ENCODE measurements around the gene ADK. TPM values are rescaled to one million over a fixed set of nuclear protein-coding genes. Genes with fewer than 3 reads are reported as not detected.
A peak's percentile ranks its signal among the peaks of the same experiment; 100 is the strongest.

Gene ADK
- total RNA-seq, 3 donors from 2014 or later (not counting 1 experiment from before 2014, with no cell fraction given), result 13.4 to 16.1 (median 14.1) TPM

DNA sequence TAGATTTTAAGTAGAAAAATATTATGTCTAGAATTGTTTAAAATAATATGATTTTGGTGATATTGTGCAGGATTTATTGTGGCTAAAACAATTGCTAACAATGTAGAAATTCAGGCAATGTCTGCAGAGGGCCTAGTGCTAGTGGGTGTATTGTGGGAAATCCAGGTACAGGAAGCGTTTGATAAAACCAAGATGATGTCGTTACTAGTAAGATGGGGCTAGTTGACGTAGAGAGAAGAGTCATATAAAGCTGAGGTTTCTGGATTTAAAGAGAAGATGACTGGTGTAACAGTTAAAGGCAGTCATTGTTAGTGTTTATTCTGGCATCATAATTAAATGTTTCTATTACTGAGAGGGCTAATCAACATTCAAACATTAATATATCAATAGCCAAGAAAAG, 43.5 kb downstream of the ADK start:
- no peaks in the 10 kb centered on the region for H3K9me3 Mint-ChIP-seq
- Histone ChIP-seq H3K27ac (ENCODE audit: low read length) (no peak overlapping the region), H3K4me3 (ENCODE audit: low read length) (no peak overlapping the region), H3K4me1 (ENCODE audit: control insufficient read depth, insufficient read depth, low read length) (peaks cover 10% of the 10 kb centered on the region), H3K9me3 (ENCODE audit: control insufficient read depth, insufficient read depth, low read length) (no peaks in the 10 kb centered on the region), H3K36me3 (ENCODE audit: control insufficient read depth, insufficient read depth, low read length) (no peaks in the 10 kb centered on the region), H3K27me3 (ENCODE audit: control insufficient read depth, insufficient read depth, low read length) (no peaks in the 10 kb centered on the region)
- H3K27ac Mint-ChIP-seq, result no peak overlapping the region
- intact Hi-C loops (cut with micrococcal nuclease), result no loop called here
- 67% methylated on average over 3 of the region's 3 CpGs for WGBS (ENCODE audit: insufficient coverage)
- H3K4me3 Mint-ChIP-seq, result no peak overlapping the region
- H3K36me3 Mint-ChIP-seq, result no peaks in the 10 kb centered on the region
- peaks cover 12 to 16% of the 10 kb centered on the region in 2 donors for H3K4me1 Mint-ChIP-seq
- TF ChIP-seq, protein P1, sequence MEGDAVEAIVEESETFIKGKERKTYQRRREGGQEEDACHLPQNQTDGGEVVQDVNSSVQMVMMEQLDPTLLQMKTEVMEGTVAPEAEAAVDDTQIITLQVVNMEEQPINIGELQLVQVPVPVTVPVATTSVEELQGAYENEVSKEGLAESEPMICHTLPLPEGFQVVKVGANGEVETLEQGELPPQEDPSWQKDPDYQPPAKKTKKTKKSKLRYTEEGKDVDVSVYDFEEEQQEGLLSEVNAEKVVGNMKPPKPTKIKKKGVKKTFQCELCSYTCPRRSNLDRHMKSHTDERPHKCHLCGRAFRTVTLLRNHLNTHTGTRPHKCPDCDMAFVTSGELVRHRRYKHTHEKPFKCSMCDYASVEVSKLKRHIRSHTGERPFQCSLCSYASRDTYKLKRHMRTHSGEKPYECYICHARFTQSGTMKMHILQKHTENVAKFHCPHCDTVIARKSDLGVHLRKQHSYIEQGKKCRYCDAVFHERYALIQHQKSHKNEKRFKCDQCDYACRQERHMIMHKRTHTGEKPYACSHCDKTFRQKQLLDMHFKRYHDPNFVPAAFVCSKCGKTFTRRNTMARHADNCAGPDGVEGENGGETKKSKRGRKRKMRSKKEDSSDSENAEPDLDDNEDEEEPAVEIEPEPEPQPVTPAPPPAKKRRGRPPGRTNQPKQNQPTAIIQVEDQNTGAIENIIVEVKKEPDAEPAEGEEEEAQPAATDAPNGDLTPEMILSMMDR (IDR thresholded peaks at IDR 0.05), result no peak
- DNase-seq, result peak in 1 of 2 donors; percentile 68
- ATAC-seq, result peak in 1 of 3 donors; percentile 41
- no peaks in the 10 kb centered on the region for H3K27me3 Mint-ChIP-seq (ENCODE audit: low read depth in 2 of 2)

DNA sequence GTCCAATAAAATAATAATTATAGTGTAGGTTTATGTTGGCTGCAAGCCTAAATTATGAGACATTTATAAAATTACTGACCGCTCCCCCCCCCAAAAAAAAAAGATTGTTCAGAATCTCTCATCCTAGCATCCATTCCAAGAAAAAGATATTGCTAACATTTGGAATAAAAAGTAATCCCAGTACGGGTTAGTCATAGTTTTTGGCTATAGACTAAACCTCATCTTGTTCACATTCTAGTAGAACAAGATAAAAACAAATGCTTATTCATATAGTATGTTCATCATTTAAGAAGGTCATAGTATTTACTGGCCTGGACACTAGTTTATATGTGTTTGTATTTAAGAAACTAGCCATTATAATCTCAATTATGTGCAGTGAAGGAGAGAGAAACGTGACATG, 44.0 kb downstream of the ADK start:
- no CpG with 5 or more reads among the region's 3 CpGs for WGBS (ENCODE audit: insufficient coverage)
- TF ChIP-seq, protein P1 (IDR thresholded peaks at IDR 0.05), result no peak
- H3K36me3 ChIP-seq (ENCODE audit: control insufficient read depth, insufficient read depth, low read length), result no peaks in the 10 kb centered on the region
- H3K36me3 Mint-ChIP-seq, result no peaks in the 10 kb centered on the region
- H3K9me3 Mint-ChIP-seq, result no peaks in the 10 kb centered on the region
- no peak overlapping the region for H3K4me3 Mint-ChIP-seq
- no peaks in the 10 kb centered on the region for H3K27me3 ChIP-seq (ENCODE audit: control insufficient read depth, insufficient read depth, low read length)
- no peak overlapping the region for H3K27ac ChIP-seq (ENCODE audit: low read length)
- H3K9me3 ChIP-seq (ENCODE audit: control insufficient read depth, insufficient read depth, low read length), result no peaks in the 10 kb centered on the region
- H3K27ac Mint-ChIP-seq, result no peak overlapping the region
- ATAC-seq, result no peak
- intact Hi-C loops (cut with micrococcal nuclease), result no loop called here
- no peaks in the 10 kb centered on the region for H3K27me3 Mint-ChIP-seq (ENCODE audit: low read depth in 2 of 2)
- no peak for DNase-seq
- H3K4me1 Mint-ChIP-seq, result peaks cover 7 to 12% of the 10 kb centered on the region in 2 donors
- peaks cover 10% of the 10 kb centered on the region for H3K4me1 ChIP-seq (ENCODE audit: control insufficient read depth, insufficient read depth, low read length)
- no peak overlapping the region for H3K4me3 ChIP-seq (ENCODE audit: low read length)

DNA sequence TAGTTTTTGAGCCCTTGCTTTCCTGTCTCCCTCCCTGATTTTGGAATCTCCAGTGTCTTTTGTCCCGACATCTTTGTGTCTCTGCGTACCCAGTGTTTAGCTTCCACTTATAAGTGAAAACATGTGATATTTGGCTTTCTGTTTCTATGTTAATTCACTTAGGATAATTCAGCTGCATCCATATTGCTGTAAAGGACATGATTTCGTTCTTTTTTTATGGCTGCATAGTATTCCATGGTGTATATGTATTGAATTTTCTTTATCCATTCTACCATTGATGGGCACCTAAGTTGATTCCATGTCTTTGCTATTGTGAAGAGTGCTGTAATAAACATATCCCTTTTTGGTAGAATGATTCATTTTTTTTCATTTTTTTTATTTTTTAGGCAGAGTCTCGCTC, 48.3 kb downstream of the ADK start:
- Histone ChIP-seq H3K4me1 (ENCODE audit: control insufficient read depth, insufficient read depth, low read length) (no peaks in the 10 kb centered on the region), H3K9me3 (ENCODE audit: control insufficient read depth, insufficient read depth, low read length) (no peaks in the 10 kb centered on the region), H3K4me3 (ENCODE audit: low read length) (no peak overlapping the region), H3K36me3 (ENCODE audit: control insufficient read depth, insufficient read depth, low read length) (peaks cover 3% of the 10 kb centered on the region), H3K27ac (ENCODE audit: low read length) (no peak overlapping the region), H3K27me3 (ENCODE audit: control insufficient read depth, insufficient read depth, low read length) (no peaks in the 10 kb centered on the region)
- intact Hi-C loops (cut with micrococcal nuclease), result no loop called here
- H3K27me3 Mint-ChIP-seq (ENCODE audit: low read depth in 2 of 2), result no peaks in the 10 kb centered on the region
- peaks cover 0 to 6% of the 10 kb centered on the region in 2 donors for H3K4me1 Mint-ChIP-seq
- DNase-seq, result no peak
- TF ChIP-seq, protein P1 (IDR thresholded peaks at IDR 0.05), result no peak
- no peaks in the 10 kb centered on the region for H3K36me3 Mint-ChIP-seq
- H3K9me3 Mint-ChIP-seq, result no peaks in the 10 kb centered on the region
- no peak for ATAC-seq
- H3K27ac Mint-ChIP-seq, result no peak overlapping the region
- no peak overlapping the region for H3K4me3 Mint-ChIP-seq
- 89% methylated on average over 4 of the region's 4 CpGs for WGBS (ENCODE audit: insufficient coverage)

DNA sequence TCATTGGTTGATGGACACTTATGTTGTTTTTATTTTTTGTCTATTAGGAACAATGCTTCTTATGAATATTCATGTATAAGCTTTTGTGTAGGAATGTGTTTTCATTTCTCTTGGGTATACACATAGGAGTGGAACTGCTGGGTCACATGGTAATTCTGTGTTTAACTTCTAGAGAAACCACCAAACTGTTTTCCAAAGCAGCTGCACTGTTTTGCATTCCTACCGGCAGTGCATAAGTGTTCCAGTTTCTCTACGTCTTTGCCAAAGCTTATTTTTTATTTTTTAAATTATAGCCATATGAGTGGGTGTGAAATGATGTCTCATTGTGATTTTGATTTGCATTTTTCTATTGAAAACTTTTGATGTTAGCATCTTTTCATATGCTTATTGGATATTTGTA, 51.3 kb downstream of the ADK start:
- no peak for DNase-seq
- TF ChIP-seq, protein P1 (IDR thresholded peaks at IDR 0.05), result no peak
- Mint-ChIP-seq H3K4me3 (no peak overlapping the region), H3K27ac (no peak overlapping the region), H3K9me3 (no peaks in the 10 kb centered on the region), H3K36me3 (no peaks in the 10 kb centered on the region), H3K27me3 (ENCODE audit: low read depth in 2 of 2) (no peaks in the 10 kb centered on the region), H3K4me1 (no peaks in the 10 kb centered on the region)
- Histone ChIP-seq H3K36me3 (ENCODE audit: control insufficient read depth, insufficient read depth, low read length) (peaks cover 7% of the 10 kb centered on the region), H3K9me3 (ENCODE audit: control insufficient read depth, insufficient read depth, low read length) (no peaks in the 10 kb centered on the region), H3K27ac (ENCODE audit: low read length) (no peak overlapping the region), H3K4me1 (ENCODE audit: control insufficient read depth, insufficient read depth, low read length) (no peaks in the 10 kb centered on the region), H3K4me3 (ENCODE audit: low read length) (no peak overlapping the region), H3K27me3 (ENCODE audit: control insufficient read depth, insufficient read depth, low read length) (no peaks in the 10 kb centered on the region)
- intact Hi-C loops (cut with micrococcal nuclease), result no loop called here
- ATAC-seq, result no peak
- no CpG with 5 or more reads among the region's 2 CpGs for WGBS (ENCODE audit: insufficient coverage)
